Left lobe of liver (tissue), 2 donors: Measurements from ENCODE around the gene ART4. TPM values are rescaled to one million over a fixed set of nuclear protein-coding genes. Genes with fewer than 3 reads are reported as not detected.

Experiments used
- ATAC-seq: fragments of 200-7000 bp; cut with Tn5 transposase; one replicate; pipeline ENCODE4 v1.9.1; 2020; ENCODE audit warnings: mild to moderate bottlenecking, moderate library complexity
- DNase-seq: peaks from one replicate; pipeline ENCODE4 v3.0.0-alpha.2; 2020; ENCODE audit warnings: low spot score
- total RNA-seq: library from RNA; stranded (reverse); gene quantifications from one replicate; pipeline ENCODE4 v1.2.1, GENCODE V29; 2021
- donor health status: DM: no; HTN: no; CAD: no; lungs with moderate emphysema.
- donor health status: DM: no; HTN: yes; CAD: no.

The ART4 gene
- total RNA-seq, 1 donor from 2014 or later, result 27.5 TPM

GRCh38 chr12:14853961-14854360 lies 10.6 kb upstream of the ART4 start:
- DNase-seq (no peak), ATAC-seq (no peak)

GRCh38 chr12:14852880-14853279 lies 9.6 kb upstream of the ART4 start:
- ATAC-seq (no peak), DNase-seq (no peak)

- DNase-seq (no peak), ATAC-seq (peak; percentile 44)
Observed at GRCh38 chr12:14850929-14851663, 7.8 kb upstream of the ART4 start.

GRCh38 chr12:14849661-14850060 lies 6.3 kb upstream of the ART4 start:
- no peak for DNase-seq
- no peak for ATAC-seq

GRCh38 chr12:14846876-14847580 lies 3.7 kb upstream of the ART4 start:
- DNase-seq (no peak), ATAC-seq (no peak)

- no peak for ATAC-seq
- no peak for DNase-seq
Observed at GRCh38 chr12:14846042-14846587, 2.8 kb upstream of the ART4 start.

GRCh38 chr12:14845350-14845750 lies 2.0 kb upstream of the ART4 start:
- ATAC-seq (peak; percentile 37), DNase-seq (no peak)

- ATAC-seq (no peak), DNase-seq (no peak)
Observed at GRCh38 chr12:14844401-14844800, 1.1 kb upstream of the ART4 start.

- DNase-seq (no peak), ATAC-seq (peak; percentile 54)
Observed at GRCh38 chr12:14842315-14842714, 1.0 kb downstream of the ART4 start.

GRCh38 chr12:14841761-14842160 lies 1.6 kb downstream of the ART4 start:
- DNase-seq, result peak; percentile 87

GRCh38 chr12:14840616-14841015 lies 2.7 kb downstream of the ART4 start:
- no peak for DNase-seq
- ATAC-seq, result peak; percentile 22

More at GRCh38 chr12:14841761-14842160, 1.6 kb downstream of the ART4 start:
- ATAC-seq, result peak; percentile 78

GRCh38 chr12:14839262-14839661 lies 4.1 kb downstream of the ART4 start:
- no peak for ATAC-seq
- no peak for DNase-seq

GRCh38 chr12:14836336-14837210 lies 6.8 kb downstream of the ART4 start:
- no peak for ATAC-seq
- DNase-seq, result no peak

- ATAC-seq, result no peak
- DNase-seq, result no peak
Observed at GRCh38 chr12:14834509-14834908, 8.8 kb downstream of the ART4 start.

- peak; percentile 24 for ATAC-seq
- DNase-seq, result no peak
Observed at GRCh38 chr12:14833952-14834351, 9.4 kb downstream of the ART4 start.

GRCh38 chr12:14833336-14833735 lies 10.0 kb downstream of the ART4 start:
- DNase-seq, result no peak
- peak; percentile 68 for ATAC-seq

- DNase-seq (no peak), ATAC-seq (no peak)
Observed at GRCh38 chr12:14828892-14829291, 14.4 kb downstream of the ART4 start.

- ATAC-seq (no peak), DNase-seq (no peak)
Observed at GRCh38 chr12:14827043-14827442, 16.3 kb downstream of the ART4 start.

- no peak for DNase-seq
- no peak for ATAC-seq
Observed at GRCh38 chr12:14826491-14826890, 16.8 kb downstream of the ART4 start.

- no peak for DNase-seq
- ATAC-seq, result no peak
Observed at GRCh38 chr12:14825256-14825655, 18.1 kb downstream of the ART4 start.

- DNase-seq, result no peak
Observed at GRCh38 chr12:14824012-14824634, 19.2 kb downstream of the ART4 start.

More at GRCh38 chr12:14824012-14824634, 19.2 kb downstream of the ART4 start:
- ATAC-seq, result no peak
